ENCODE measurements around the gene PDE1C. TPM values are rescaled to one million over a fixed set of nuclear protein-coding genes. Genes with fewer than 3 reads are reported as not detected.
A peak's percentile ranks its signal among the peaks of the same experiment; 100 is the strongest.

PDE1C gene
- total and polyA plus RNA-seq, 2 donors (not counting 1 experiment from before 2014, with no cell fraction given): 16.6 to 27.6 TPM

GRCh38 chr7:32026083-32026425 lies 44.2 kb downstream of the PDE1C start:
- Histone ChIP-seq H3K36me3 (ENCODE audit: control insufficient read depth, insufficient read depth, low read length) (no peaks in the 10 kb centered on the region), H4K20me1 (ENCODE audit: control insufficient read depth, extremely low read depth, insufficient read depth, low read length) (no peaks in the 10 kb centered on the region), H3K4me1 (ENCODE audit: control insufficient read depth, extremely low read depth, insufficient read depth, low read length) (no peaks in the 10 kb centered on the region), H3K4me2 (ENCODE audit: extremely low read depth, insufficient read depth, low read length) (no peak overlapping the region), H3K27me3 (ENCODE audit: control insufficient read depth, insufficient read depth, low read length) (no peaks in the 10 kb centered on the region), H2AFZ (ENCODE audit: low read length) (no peak overlapping the region), H3K27ac (ENCODE audit: insufficient read depth, low read length) (no peak overlapping the region), H3K4me3 (replicated peaks in 1 of 4; ENCODE audit: control extremely low read depth in 1 of 4, insufficient read depth in 1 of 4, low read depth in 3 of 4, low read length in 4 of 4) (no peak overlapping the region), H3K79me2 (ENCODE audit: control insufficient read depth, insufficient read depth, low read length) (no peaks in the 10 kb centered on the region), H3K9ac (ENCODE audit: insufficient read depth, low read length) (no peak overlapping the region), H3K9me3 (ENCODE audit: control insufficient read depth, insufficient read depth, low read depth, low read length) (no peaks in the 10 kb centered on the region)
- TF ChIP-seq EZH2 (IDR thresholded peaks at IDR 0.05; ENCODE audit: low read length, missing control alignments) (no peak), CTCF (conservative IDR thresholded peaks at IDR 0.05 in 1 of 2, IDR thresholded peaks at IDR 0.05 in 1 of 2; ENCODE audit: low read depth in 1 of 2, low read length in 2 of 2) (no peak)
- no peak for DNase-seq (ENCODE audit: low read depth in 2 of 2)

- Histone ChIP-seq H3K27ac (ENCODE audit: insufficient read depth, low read length) (no peak overlapping the region), H3K36me3 (ENCODE audit: control insufficient read depth, insufficient read depth, low read length) (no peaks in the 10 kb centered on the region), H3K4me1 (ENCODE audit: control insufficient read depth, extremely low read depth, insufficient read depth, low read length) (no peaks in the 10 kb centered on the region), H3K4me2 (ENCODE audit: extremely low read depth, insufficient read depth, low read length) (no peak overlapping the region), H3K27me3 (ENCODE audit: control insufficient read depth, insufficient read depth, low read length) (no peaks in the 10 kb centered on the region), H3K4me3 (replicated peaks in 1 of 4; ENCODE audit: control extremely low read depth in 1 of 4, insufficient read depth in 1 of 4, low read depth in 3 of 4, low read length in 4 of 4) (no peak overlapping the region), H2AFZ (ENCODE audit: low read length) (no peak overlapping the region), H3K9me3 (ENCODE audit: control insufficient read depth, insufficient read depth, low read depth, low read length) (no peaks in the 10 kb centered on the region), H4K20me1 (ENCODE audit: control insufficient read depth, extremely low read depth, insufficient read depth, low read length) (no peaks in the 10 kb centered on the region), H3K9ac (ENCODE audit: insufficient read depth, low read length) (no peak overlapping the region), H3K79me2 (ENCODE audit: control insufficient read depth, insufficient read depth, low read length) (no peaks in the 10 kb centered on the region)
- no peak for TF ChIP-seq CTCF (conservative IDR thresholded peaks at IDR 0.05 in 1 of 2, IDR thresholded peaks at IDR 0.05 in 1 of 2; ENCODE audit: low read depth in 1 of 2, low read length in 2 of 2)
- TF ChIP-seq EZH2 (IDR thresholded peaks at IDR 0.05; ENCODE audit: low read length, missing control alignments): no peak
- no peak for DNase-seq (ENCODE audit: low read depth in 2 of 2)
These were observed 44.7 kb downstream of the PDE1C start for GRCh38 chr7:32025381-32026082.

- Histone ChIP-seq H4K20me1 (ENCODE audit: control insufficient read depth, extremely low read depth, insufficient read depth, low read length) (no peaks in the 10 kb centered on the region), H3K4me2 (ENCODE audit: extremely low read depth, insufficient read depth, low read length) (no peak overlapping the region), H3K27me3 (ENCODE audit: control insufficient read depth, insufficient read depth, low read length) (no peaks in the 10 kb centered on the region), H3K4me3 (replicated peaks in 1 of 4; ENCODE audit: control extremely low read depth in 1 of 4, insufficient read depth in 1 of 4, low read depth in 3 of 4, low read length in 4 of 4) (no peak overlapping the region), H3K9me3 (ENCODE audit: control insufficient read depth, insufficient read depth, low read depth, low read length) (no peaks in the 10 kb centered on the region), H3K79me2 (ENCODE audit: control insufficient read depth, insufficient read depth, low read length) (no peaks in the 10 kb centered on the region), H3K4me1 (ENCODE audit: control insufficient read depth, extremely low read depth, insufficient read depth, low read length) (no peaks in the 10 kb centered on the region), H3K9ac (ENCODE audit: insufficient read depth, low read length) (no peak overlapping the region), H3K36me3 (ENCODE audit: control insufficient read depth, insufficient read depth, low read length) (no peaks in the 10 kb centered on the region), H3K27ac (ENCODE audit: insufficient read depth, low read length) (no peak overlapping the region), H2AFZ (ENCODE audit: low read length) (no peak overlapping the region)
- DNase-seq (ENCODE audit: low read depth in 2 of 2): peak in 1 of 2 donors; percentile 47
- TF ChIP-seq EZH2 (IDR thresholded peaks at IDR 0.05; ENCODE audit: low read length, missing control alignments) (no peak), CTCF (conservative IDR thresholded peaks at IDR 0.05 in 1 of 2, IDR thresholded peaks at IDR 0.05 in 1 of 2; ENCODE audit: low read depth in 1 of 2, low read length in 2 of 2) (no peak)
These were observed 46.8 kb downstream of the PDE1C start for GRCh38 chr7:32023376-32023775.
